ENCODE measurements around the gene TSHZ2. TPM values are rescaled to one million over a fixed set of nuclear protein-coding genes. Genes with fewer than 3 reads are reported as not detected.

Gene TSHZ2
- total RNA-seq, 3 donors from 2014 or later (not counting 1 experiment from before 2014, with no cell fraction given), result 1.8 to 1.9 TPM; not detected in 1

GRCh38 chr20:53384392-53384791 lies 412.2 kb downstream of the TSHZ2 start:
- no peaks in the 10 kb centered on the region for H3K27me3 ChIP-seq (ENCODE audit: control insufficient read depth, insufficient read depth, low read length)
- Mint-ChIP-seq H3K4me1 (no peaks in the 10 kb centered on the region), H3K4me3 (no peak overlapping the region), H3K9me3 (no peaks in the 10 kb centered on the region), H3K36me3 (no peaks in the 10 kb centered on the region), H3K27me3 (ENCODE audit: low read depth in 2 of 2) (peaks cover 11 to 16% of the 10 kb centered on the region in 2 donors), H3K27ac (no peak overlapping the region)
- no peaks in the 10 kb centered on the region for H3K36me3 ChIP-seq (ENCODE audit: control insufficient read depth, insufficient read depth, low read length)
- no peaks in the 10 kb centered on the region for H3K9me3 ChIP-seq (ENCODE audit: control insufficient read depth, insufficient read depth, low read length)
- no peak for DNase-seq
- no peak overlapping the region for H3K27ac ChIP-seq (ENCODE audit: low read length)
- ATAC-seq, result no peak
- intact Hi-C loops (cut with micrococcal nuclease), result no loop called here
- H3K4me3 ChIP-seq (ENCODE audit: low read length), result no peak overlapping the region
- 84% methylated on average over 3 of the region's 3 CpGs for WGBS (ENCODE audit: insufficient coverage)
- no peak for TF ChIP-seq CTCF (IDR thresholded peaks at IDR 0.05)
- H3K4me1 ChIP-seq (ENCODE audit: control insufficient read depth, insufficient read depth, low read length), result no peaks in the 10 kb centered on the region

- Mint-ChIP-seq H3K36me3 (no peaks in the 10 kb centered on the region), H3K9me3 (no peaks in the 10 kb centered on the region), H3K4me1 (no peaks in the 10 kb centered on the region), H3K4me3 (no peak overlapping the region), H3K27ac (no peak overlapping the region), H3K27me3 (ENCODE audit: low read depth in 2 of 2) (peaks cover 11 to 31% of the 10 kb centered on the region in 2 donors)
- H3K9me3 ChIP-seq (ENCODE audit: control insufficient read depth, insufficient read depth, low read length), result no peaks in the 10 kb centered on the region
- WGBS (ENCODE audit: insufficient coverage), result 87% methylated on average over 13 of the region's 14 CpGs
- ATAC-seq (no peak), DNase-seq (no peak)
- no peak overlapping the region for H3K27ac ChIP-seq (ENCODE audit: low read length)
- intact Hi-C loops (cut with micrococcal nuclease), result no loop called here
- no peaks in the 10 kb centered on the region for H3K27me3 ChIP-seq (ENCODE audit: control insufficient read depth, insufficient read depth, low read length)
- H3K36me3 ChIP-seq (ENCODE audit: control insufficient read depth, insufficient read depth, low read length), result no peaks in the 10 kb centered on the region
- no peak for TF ChIP-seq CTCF (IDR thresholded peaks at IDR 0.05)
- H3K4me1 ChIP-seq (ENCODE audit: control insufficient read depth, insufficient read depth, low read length), result no peaks in the 10 kb centered on the region
- H3K4me3 ChIP-seq (ENCODE audit: low read length), result no peak overlapping the region
These were observed 414.0 kb downstream of the TSHZ2 start for GRCh38 chr20:53385941-53386767.

- no peaks in the 10 kb centered on the region for H3K36me3 Mint-ChIP-seq
- H3K4me1 Mint-ChIP-seq, result no peaks in the 10 kb centered on the region
- no peak overlapping the region for H3K4me3 Mint-ChIP-seq
- Histone ChIP-seq H3K4me1 (ENCODE audit: control insufficient read depth, insufficient read depth, low read length) (no peaks in the 10 kb centered on the region), H3K27ac (ENCODE audit: low read length) (no peak overlapping the region), H3K36me3 (ENCODE audit: control insufficient read depth, insufficient read depth, low read length) (no peaks in the 10 kb centered on the region), H3K9me3 (ENCODE audit: control insufficient read depth, insufficient read depth, low read length) (no peaks in the 10 kb centered on the region), H3K27me3 (ENCODE audit: control insufficient read depth, insufficient read depth, low read length) (no peaks in the 10 kb centered on the region), H3K4me3 (ENCODE audit: low read length) (no peak overlapping the region)
- H3K27ac Mint-ChIP-seq, result no peak overlapping the region
- no peaks in the 10 kb centered on the region for H3K9me3 Mint-ChIP-seq
- 43% methylated on average over 5 of the region's 8 CpGs for WGBS (ENCODE audit: insufficient coverage)
- peaks cover 9 to 20% of the 10 kb centered on the region in 2 donors for H3K27me3 Mint-ChIP-seq (ENCODE audit: low read depth in 2 of 2)
- DNase-seq, result peak in 1 of 2 donors; percentile 72
- intact Hi-C loops (cut with micrococcal nuclease), result no loop called here
- TF ChIP-seq CTCF (IDR thresholded peaks at IDR 0.05), result no peak
- peak in 1 of 3 donors; percentile 33 for ATAC-seq
These were observed 416.0 kb downstream of the TSHZ2 start for GRCh38 chr20:53387983-53388675.
